Stimulated activated CD4-positive, alpha-beta T cell treated with anti-CD3 and anti-CD28 coated beads, TNF-alpha, amount 100 ng/mL, for 4 hours (primary cell): ENCODE results near the gene FBXO2.

ENCODE experiments used
- DNase-seq, 3 experiments: peaks; one replicate each; pipeline ENCODE4 v3.0.0-alpha.2; 2020; ENCODE audit warnings: low read depth in 3 of 3

Gene FBXO2, protein sequence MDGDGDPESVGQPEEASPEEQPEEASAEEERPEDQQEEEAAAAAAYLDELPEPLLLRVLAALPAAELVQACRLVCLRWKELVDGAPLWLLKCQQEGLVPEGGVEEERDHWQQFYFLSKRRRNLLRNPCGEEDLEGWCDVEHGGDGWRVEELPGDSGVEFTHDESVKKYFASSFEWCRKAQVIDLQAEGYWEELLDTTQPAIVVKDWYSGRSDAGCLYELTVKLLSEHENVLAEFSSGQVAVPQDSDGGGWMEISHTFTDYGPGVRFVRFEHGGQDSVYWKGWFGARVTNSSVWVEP

DNA sequence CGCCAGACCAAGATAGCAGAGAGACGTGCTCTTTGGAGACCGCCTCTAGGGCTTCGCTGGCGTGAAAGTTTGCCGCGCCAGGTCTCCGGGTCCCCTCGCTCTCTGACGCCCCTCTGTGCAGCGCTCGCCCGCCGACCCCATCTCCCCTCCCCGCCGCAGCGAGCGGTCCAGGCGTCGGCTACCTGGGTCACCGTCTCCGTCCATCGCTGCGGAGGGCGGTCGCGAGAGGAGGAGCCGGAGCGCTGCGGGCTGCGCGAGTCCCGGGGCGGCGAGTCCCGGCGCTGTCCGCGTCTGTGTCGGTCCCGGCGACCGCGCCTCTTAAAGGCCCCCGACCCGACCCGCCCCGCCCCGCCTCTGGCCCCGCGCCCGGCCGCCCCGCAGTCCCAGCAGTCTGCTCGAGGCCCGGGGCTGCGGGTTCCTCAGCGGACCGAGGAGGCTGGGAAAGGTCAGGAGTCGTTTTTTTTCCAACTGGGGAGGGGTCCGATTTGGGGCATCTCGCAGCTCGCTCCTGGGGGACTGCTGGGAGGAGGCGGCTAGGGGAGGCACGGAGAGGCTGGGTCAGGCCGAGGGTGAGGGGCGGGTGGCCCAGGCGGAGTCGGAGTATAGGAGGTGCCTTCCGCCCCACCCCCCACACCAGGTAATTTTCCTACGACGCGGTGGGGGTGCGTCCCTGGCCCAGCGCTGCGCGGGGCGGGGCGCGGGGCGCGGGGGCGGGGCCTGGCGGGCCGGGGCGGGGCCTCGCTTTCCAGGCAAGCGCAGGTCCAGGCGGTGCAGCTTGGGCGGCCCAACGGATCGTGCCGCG lies at the start of gene FBXO2, which contains the start of gene FBXO44:
TSS of gene FBXO2 (minus strand) at position 293 of the 802 bp plus-strand sequence. CDS start at position 204, 89 bp downstream.
TSS of gene FBXO44 (plus strand) at position 741 of the 802 bp plus-strand sequence. CDS start 959 bp downstream, outside the sequence.
- peak; percentile 53 to 62 (median 61) for DNase-seq

DNA sequence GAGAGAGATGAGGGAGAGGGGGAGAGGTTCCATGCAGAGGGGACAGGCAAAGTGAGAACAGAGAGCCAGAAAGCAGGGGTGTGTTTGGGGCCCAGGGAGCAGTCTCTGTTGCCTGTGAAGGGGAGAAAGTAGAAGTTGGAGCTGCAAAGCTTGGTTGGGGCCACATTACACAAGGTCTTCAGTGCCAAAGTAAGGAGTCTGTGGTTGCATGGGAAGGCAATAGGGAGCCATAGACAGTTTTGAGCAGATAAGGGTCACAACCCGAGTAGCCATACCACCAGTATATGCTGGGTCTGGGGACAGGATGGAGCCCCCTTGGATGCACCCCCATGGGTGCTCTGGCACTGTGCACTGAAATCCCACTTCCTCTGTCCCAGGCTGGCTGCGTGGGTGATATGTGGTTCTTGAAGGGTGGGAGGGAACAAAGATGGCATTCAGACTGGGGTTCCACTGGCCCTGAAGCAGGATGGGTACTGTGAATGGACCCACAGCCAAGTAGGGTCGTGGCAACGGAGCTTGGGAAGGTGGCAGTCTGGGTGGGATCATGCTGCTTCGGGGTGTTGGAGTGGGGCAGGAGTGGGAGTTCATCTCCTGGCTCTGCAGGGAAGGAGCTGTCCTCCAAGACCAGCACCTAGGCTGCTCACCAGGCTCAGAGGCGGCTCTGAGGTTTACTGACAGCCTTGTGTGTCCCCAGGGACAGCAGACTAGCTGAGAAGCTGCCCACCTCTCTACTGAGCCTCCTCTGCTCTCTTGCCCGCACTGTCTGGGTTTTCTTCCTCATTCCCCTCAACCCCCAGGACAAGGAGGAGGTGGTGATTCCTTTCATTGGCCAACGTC lies 49.3 kb upstream of the FBXO2 start:
- DNase-seq = no peak

DNA sequence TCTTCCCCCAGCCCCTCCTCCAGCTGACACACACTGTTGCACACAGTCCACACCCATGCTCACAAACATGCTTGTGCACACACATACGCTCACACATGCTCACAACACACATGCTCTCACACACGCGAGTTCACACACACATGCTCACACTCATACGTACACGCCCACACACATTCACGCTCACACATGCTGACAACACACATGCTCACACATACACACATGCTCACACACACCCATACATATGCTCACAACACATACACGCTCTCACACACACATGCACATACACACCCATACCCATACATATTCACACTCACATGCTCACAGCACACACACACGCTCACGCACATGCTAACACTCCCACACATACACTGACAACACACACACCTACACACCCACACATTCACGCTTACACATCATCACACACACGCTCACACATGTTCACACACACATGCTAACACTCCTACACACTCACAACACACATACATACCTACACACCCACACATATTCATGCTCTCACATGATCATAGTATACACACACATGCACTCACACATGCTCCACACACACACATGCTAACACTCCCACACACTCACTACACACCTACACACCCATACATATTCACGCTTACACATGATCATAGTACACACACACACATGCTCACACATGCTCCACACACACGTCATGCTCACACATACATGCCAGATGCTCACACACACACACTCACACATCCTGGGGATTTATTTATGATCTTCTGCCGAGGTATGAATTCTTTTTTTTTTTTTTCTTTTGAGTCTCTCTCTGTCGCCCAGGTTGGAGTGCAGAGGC lies 48.0 kb upstream of the FBXO2 start:
- no peak for DNase-seq

DNA sequence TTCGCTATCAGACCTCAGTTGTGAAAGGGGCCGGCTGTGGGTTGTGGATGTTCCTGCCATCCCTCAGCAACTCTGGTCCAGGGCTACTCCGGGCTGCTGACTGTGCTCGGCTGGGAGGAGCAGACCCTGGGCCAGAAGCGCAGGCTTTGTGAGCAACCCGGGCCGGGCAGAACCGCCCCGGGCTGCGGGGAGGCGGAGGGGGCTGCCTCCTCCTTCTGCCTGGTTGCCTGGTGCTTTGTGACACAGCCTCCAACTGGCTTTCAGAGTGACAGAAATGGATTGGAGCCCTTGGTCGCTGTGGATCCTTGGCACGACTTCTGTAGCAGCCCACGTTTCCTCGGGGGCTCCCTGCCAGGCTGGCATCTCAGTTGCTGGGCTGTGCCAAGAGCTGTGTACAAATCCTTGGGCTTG lies 47.3 kb upstream of the FBXO2 start:
- no peak for DNase-seq

DNA sequence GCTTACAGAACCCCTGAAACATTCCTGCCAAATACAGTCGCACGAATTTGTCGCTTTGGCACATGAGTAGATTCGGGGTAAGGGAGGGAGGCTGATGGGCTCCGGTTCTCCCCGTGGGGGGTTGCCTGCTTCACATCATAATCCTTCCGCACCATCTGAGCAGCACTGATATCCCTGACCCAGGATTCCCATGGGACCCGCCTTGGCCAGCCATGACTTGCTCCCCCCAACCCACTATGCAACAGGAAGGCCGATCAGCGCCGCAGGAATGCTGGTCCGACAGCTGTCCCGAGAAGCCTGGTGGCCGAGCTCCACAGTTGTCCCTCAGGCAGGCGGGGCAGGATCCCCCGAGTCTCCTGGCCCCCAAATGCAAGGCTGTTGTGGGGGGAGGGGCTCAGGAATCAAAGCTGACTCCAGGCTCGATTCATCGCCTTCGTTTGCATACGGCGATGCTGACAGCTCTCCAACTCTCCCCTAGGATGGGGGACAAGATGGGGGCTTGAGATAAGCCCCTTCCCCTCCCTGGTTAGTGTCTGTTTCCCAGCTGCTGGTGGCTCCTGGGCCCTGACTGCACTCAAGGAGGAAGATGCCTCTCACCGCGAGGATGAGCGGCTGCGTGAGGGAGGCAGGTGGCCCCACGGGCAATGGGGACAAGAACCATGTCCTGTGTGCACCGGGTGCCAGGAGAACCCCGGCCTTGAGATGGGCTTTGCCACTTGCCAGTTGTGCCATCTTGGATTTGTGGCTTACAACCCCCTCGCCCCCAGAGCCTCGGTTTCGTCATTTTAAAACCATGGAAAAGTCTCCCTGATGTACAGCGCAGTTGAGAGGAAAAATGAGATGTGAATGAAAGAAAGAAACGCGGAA lies 46.6 kb upstream of the FBXO2 start:
- DNase-seq = no peak

DNA sequence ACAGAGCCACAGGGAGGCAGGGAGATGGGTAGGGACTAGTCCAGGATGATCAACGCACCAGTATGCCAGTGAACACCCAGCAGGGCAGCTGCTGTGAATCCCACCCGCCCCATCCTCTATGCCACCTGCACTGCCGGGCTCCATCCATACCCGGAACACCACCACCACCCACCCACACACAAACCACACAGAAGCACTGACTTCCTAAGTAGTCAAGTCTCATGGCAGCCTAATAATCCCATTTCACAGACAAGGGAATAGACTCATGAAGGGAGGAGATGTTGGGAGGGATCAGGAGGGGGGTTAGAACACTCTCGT lies 43.6 kb upstream of the FBXO2 start:
- DNase-seq = no peak

DNA sequence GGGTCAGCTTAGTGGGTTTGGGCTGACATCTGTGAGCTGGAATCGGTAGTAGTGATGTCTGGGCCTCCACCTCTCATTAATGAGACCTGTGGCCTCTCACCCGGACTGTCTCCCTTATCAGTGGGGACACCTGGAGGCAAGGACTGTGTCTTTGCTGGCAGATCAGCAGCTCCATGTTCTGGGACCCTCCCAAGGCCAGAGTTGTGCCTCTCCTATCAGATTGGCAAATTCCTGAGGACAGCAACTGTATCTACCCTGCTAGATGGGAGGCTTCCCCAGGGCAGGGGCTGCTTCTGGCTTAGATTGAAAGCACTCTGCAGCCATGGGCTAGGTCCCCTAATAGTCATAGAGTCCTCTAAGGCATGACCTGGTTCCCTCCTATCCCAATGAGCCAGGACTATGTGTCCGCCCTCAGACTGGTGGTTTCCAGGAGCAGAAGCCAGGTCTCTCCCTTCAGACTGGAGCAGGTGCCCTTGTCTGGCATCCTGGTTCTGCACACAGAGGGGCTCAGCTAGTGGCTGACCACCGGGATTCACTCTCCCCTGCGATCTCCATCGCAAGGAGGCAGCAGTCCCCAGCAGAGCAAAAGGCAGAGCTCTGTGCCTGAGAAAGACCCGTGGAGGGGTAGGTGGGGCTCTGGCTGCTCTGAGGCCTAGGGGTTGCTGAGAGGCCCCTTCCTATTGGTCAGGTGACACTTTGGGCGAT lies 43.1 kb upstream of the FBXO2 start:
- DNase-seq = no peak

DNA sequence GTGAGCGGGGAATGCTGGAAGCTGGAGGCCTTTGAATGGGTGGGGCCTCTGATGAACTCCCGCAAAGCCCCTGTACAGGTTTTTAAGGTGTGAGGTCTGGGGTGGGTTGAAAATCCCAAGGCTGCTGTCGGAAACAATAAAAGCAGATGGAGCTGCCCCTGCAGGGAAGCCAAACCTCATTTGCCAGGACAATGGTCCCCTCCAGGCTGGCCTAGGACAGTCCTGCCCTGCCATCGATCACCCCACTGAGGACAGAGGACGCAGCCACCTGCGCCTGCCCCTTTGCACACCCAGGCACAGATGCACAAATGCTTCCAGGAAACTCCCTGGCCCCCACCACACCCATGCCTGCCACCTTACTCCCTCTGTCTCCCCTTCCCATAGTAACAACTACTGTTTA lies 41.6 kb upstream of the FBXO2 start:
- no peak for DNase-seq

DNA sequence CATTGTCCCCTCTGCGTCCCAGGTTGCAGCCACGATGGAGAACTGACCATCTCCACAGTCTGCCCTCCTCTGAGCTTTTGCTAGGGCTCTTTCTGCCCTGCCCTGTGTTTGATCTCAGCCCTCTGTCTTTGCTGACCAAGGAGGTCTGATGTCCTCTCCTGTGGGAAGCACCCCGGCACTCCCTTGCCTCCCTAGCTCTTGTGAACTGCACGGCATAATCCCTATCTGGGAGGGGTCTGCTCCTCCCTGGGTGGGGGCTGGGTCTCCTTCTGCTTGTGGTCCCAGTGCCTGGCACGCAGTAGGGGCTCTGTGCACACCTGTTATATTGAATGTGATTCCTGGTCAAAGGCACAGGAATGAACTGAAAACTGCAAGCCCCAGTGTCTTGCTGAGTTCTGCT lies 39.7 kb upstream of the FBXO2 start:
- DNase-seq = no peak

DNA sequence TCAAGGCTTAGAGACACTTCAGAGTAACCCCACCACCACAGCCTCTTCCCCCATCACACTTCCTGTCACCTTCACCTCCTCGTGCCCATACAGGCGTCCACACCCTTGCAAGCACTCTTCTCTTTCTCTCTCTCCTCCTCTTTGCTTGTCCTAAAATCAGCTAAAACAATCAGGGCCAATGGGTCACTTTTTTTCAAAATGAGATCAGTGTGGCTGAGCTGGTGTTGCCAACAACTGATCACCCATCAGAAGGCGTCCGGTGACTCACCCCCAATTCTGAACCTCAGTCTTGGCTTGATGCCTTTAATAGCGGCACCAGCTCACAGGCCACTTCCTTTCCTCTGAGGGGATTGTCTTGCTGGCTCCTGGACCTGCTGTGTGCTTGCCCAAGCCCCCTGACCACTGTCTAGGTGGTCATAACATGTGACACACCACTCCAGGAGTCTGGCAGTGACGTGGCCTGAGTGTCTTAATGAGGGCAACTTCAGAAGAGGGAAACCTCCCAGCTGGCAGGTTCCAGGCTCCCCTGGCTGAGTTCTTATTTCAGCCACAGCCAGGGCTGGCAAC lies 38.9 kb upstream of the FBXO2 start:
- peak in 1 of 3 experiments; percentile 13 for DNase-seq

DNA sequence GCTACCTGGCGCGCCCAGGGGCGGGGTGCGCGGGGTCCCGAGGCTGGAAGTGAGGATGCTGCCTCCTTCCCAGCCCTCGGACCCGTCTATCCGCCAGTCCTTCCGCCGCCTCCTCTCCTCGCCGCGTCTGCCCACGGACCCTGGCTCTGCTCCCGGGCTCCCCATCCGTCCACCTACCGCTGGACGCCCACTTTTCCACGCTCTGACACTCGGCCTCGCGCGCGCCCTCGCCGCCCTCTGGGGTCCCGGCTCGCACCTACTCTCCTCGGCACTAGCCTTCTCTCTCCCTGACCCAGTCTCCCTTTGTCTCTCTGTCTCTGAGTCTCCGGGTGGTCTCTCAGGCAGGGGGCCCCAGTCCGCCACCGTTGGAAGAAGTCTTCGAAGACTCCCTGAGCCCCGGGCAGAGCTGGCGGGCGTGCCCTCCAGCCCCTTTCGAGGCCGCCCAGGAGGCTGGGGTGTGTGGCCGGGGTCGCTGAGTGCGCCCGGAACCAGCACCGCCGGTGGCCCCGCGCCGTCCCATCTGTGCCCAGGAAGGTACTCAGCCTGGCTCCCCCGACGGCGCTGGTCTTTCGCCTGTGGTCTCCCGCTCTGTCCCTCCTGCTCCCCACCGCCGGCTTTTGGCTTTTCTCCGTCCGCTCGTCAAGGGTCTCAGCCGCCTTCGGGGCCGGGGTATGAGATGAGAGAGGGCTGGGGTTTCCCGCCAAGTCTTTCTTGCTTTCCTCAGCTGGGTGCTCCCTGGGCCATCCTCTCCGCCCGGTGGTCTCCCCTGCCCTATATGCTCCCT lies 37.9 kb upstream of the FBXO2 start:
- DNase-seq = no peak

DNA sequence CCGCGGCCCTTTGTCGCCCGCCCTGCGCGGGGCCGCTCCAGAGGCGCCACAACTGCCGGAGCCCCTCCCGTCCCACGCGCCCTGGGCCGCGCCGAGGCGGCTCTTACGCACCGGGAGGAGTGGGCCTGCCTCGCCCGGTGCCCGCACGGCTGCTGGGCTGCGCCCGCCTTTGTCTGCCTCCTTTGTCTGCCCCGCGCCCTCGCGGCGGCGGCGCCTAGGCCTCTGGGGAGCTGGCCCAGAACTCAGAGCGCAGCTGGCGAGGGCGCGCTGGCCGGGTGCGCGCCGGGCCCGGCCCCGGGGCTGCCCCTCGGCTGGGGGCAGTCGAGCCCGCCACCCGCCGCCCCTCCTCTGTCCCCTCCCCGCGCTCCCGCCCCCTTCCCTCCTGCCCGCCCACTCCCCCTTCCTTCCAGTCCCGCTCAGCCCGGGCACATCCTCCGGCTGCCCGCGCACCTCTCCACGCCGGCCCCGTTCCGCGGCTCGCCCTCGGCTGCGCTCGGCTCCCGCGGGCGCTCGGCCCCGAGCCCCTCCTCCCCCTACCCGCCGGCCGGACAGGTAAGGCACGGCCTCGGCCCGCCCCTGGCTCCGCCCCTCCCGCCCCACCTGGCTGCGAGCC lies 37.2 kb upstream of the FBXO2 start, which contains the start of gene DRAXIN:
TSS of gene DRAXIN (plus strand) at position 409 of the 613 bp plus-strand sequence. CDS start 14,549 bp downstream, outside the sequence.
- no peak for DNase-seq

DNA sequence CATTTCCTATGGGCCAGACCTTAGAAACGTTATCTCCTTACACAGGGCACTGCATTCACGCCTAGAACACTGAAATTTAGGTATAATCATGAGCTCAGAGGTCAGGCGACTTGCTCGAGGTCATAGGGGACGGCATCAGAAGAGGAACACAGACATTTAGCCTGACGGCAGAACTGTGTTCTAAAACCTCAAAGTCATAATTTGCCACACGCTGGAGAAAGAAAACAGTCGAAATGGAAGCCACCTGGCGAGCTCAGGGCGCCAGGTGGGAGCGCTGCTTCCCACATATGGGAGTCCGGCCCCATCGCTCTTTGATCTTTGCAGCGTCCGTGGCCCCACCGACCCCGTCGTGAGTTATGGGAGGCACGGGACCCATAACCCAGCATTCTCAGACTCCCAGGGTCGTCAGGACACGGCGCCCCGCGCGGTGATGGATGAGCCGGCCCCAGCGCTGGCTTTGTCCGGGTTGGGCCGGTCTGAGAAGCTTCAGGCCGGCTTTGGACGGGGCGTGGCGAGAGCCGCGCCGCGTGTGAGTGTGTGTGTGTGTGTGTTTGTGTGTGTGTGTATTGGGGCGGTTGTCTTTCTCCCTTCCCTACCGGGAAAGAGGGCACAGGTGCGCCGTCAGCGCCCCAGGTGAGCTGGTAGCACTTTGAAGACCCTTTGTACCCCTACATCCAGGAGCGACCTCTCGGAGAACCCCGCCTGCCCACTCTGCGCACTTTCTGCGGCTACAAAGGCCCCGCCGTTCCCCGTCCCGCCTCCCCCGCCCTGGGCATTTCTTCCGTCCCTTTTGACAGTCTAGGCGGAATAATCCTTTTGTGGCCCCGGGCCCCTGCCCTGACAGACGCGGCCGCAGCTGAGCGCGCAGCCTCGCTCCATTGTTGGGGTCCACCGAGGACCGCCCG lies 36.4 kb upstream of the FBXO2 start:
- DNase-seq = no peak

DNA sequence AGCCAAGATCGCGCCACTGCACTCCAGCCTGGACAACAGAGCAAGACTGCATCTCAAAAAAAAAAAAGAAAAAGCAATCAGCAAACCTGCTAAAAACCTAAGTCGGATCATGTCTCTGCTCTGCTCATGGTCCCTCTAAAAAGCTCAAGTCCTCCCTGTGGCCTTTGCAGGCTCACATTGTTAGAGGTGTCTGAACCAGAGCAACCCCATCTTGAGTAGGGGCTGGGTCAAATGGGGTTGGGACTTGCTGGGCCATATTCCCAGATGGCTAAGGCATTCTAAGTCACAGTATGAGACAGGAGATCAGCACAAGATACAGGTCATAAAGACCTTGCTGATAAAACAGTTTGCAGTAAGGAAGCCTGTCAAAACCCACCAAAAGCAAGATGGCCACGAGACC lies 34.3 kb upstream of the FBXO2 start:
- DNase-seq = no peak

DNA sequence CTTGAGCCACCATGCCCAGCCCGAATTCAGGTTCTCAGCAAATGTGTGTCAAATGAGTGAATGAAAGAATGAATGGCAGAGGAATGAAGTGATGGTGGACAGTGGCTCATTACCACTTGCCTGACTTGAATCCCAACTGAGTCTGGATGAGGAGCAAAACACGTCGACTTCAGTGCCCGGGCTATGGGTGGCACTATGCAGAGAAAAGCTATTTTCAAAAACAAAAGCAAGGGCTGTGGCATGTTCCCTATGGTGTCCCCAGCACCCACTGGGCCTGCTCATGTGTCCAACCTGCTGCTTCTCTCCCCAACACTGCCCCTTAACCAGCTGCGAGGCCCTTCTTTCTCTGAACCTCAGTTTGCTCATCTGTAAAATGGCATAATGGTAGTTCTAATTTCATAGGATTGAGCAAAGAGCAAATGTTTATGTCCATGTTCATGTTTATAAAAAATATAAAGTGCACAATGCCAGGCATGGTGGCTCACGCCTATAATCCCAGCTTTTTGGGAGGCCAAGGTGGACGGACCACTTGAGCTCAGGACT lies 31.1 kb upstream of the FBXO2 start:
- no peak for DNase-seq

DNA sequence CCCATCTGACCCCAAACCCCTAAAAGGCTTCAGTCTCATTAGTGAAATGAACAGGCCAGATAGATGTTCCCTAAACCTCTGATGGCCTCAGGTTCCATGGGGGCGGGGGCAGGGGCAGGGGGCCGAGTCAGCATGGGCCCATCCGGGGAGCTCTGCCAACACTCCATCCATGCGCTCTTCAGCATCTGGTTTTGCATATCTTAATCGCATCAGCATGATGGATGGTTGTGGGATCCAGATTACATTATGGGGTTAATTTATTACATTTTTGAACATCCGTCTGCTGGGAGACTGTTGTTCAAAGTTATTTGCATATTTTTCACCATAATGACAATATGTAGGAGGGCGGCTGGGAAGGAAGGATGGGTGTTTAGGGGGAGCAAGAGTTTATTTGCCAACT lies 29.8 kb upstream of the FBXO2 start:
- DNase-seq = no peak

DNA sequence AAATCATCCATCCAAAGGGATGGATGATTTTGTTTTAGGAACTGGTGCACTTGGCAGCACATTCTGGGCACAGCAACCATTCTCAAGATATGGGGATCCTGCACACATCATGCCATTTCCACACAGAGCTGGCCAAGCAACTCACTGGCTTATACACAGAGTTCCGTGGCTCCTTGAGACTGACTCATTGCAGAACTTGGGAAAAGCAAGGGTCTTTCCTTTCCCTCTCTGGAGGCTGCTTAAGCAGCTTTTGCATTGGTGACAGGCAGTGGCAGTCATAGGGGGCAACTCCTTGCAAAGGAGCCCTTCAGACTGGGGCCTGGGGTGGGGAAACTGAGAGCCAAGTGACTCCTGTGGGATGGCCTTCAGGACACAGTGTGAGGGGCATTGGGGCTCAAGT lies 28.6 kb upstream of the FBXO2 start:
- no peak for DNase-seq
